Aorta (tissue), 5 donors: ENCODE results near the gene CDH23. TPM values are rescaled to one million over a fixed set of nuclear protein-coding genes. Genes with fewer than 3 reads are reported as not detected.

Experiments
- ATAC-seq: fragments of 200-7000 bp; cut with Tn5 transposase; one replicate; pipeline ENCODE4 v1.9.1; 2022; ENCODE audit warnings: moderate library complexity; ENCODE audit not compliant: low FRiP score
- DNase-seq, 2 donors: peaks; one replicate each; pipeline ENCODE4 v3.0.0-alpha.2; 2020
- H3K27ac ChIP-seq, 2 donors: one replicate each; pipeline ENCODE4 v1.5.1; 2013; ENCODE audit warnings: low read length in 2 of 2, mild to moderate bottlenecking in 2 of 2, moderate library complexity in 2 of 2, control low read depth in 1 of 2, inconsistent platforms in 1 of 2, low read depth in 1 of 2
- H3K27me3 ChIP-seq, 2 donors: one replicate each; pipeline ENCODE4 v1.6.1; 2013; ENCODE audit warnings: control low read depth in 1 of 2, low read length in 1 of 2, mild to moderate bottlenecking in 1 of 2, moderate library complexity in 1 of 2; ENCODE audit not compliant: insufficient read depth in 2 of 2, control insufficient read depth in 1 of 2
- H3K36me3 ChIP-seq, 2 donors: one replicate each; pipeline ENCODE4 v1.6.1; 2013; ENCODE audit warnings: control low read depth in 1 of 2, low read length in 1 of 2, mild to moderate bottlenecking in 1 of 2; ENCODE audit not compliant: insufficient read depth in 2 of 2, control insufficient read depth in 1 of 2
- H3K4me1 ChIP-seq, 2 donors: one replicate each; pipeline ENCODE4 v1.6.1; 2013; ENCODE audit warnings: low read length in 2 of 2, control low read depth in 1 of 2, mild to moderate bottlenecking in 1 of 2, moderate library complexity in 1 of 2; ENCODE audit not compliant: insufficient read depth in 2 of 2, control insufficient read depth in 1 of 2
- H3K4me3 ChIP-seq, 2 donors: one replicate each; pipeline ENCODE4 v1.5.1; 2013; ENCODE audit warnings: low read length in 2 of 2, control low read depth in 1 of 2, mild to moderate bottlenecking in 1 of 2
- H3K9me3 ChIP-seq: one replicate; pipeline ENCODE4 v1.6.1; 2013; ENCODE audit warnings: mild to moderate bottlenecking, low read length; ENCODE audit not compliant: control insufficient read depth
- WGBS, 2 donors: extraction: QIAGEN DNeasy Blood & Tissue Kit; methylation state at CpG; one replicate each; pipeline ENCODE4 v1.1.7; 2013; 5-methylcytosine and 5-hydroxymethylcytosine counted together
- intact Hi-C, 2 donors: fragments of 100-400 bp; cut with DNase I; formaldehyde crosslinking; loops; one replicate each; pipeline versions ENCODE4 v1.14.2 to v1.15.0; 2022
- polyA plus RNA-seq, 2 donors: library from polyadenylated mRNA; stranded (reverse); fragments of 200-250 nt; gene quantifications; one replicate each; pipeline ENCODE4 v1.2.3, GENCODE V29; 2013
- total RNA-seq, 2 donors: library from RNA; stranded (reverse); fragmentation: NEBNext Ultra II Directional; extraction: Animal tissue kit (Norgen Biotek cat#: 25700); gene quantifications; one replicate each; pipeline ENCODE4 v1.2.1, GENCODE V29; 2021
- donor health status: healthy with polysubstance abuse.
- donor health status: Bipolar disorder and iron deficiency.
- donor health status: DM: no; HTN: no; CAD: no.
- donor health status: DM: no; HTN: no; CAD: no.
- donor health status: DM: yes; HTN: yes; CAD: no.

Gene CDH23
- total and polyA plus RNA-seq, 4 donors = 0.50 to 16.6 (median 7.3) TPM

DNA sequence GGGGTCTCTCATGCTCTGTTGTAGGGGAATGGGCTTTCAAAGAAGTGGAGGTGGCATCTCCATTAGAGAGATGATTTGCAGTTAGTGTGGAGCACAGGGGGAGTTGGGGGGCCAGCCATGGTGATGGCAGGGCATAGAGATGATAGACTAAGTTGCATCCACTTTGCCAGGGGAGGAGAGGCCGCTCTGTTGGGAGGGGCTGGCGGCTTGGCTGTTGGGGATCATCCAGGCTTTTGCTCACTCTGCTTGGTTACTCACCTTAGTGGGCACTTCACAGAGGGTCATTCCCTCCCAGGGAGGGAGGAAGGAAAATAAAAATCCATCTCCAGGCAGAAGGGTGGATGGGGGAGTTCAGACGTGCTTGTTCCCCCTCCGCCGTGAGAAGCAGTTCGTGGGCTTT lies 31.4 kb upstream of the CDH23 start:
- Histone ChIP-seq H3K4me1 (no peaks in the 10 kb centered on the region), H3K9me3 (no peaks in the 10 kb centered on the region), H3K36me3 (peaks cover 0 to 6% of the 10 kb centered on the region in 2 donors), H3K27ac (no peak overlapping the region), H3K4me3 (no peak overlapping the region), H3K27me3 (no peaks in the 10 kb centered on the region)
- intact Hi-C loops = no loop called here
- ATAC-seq = no peak
- peak in 1 of 2 donors; percentile 34 for DNase-seq
- WGBS, 2 donors = 84 to 93% methylated on average over 6 of the region's 6 CpGs

DNA sequence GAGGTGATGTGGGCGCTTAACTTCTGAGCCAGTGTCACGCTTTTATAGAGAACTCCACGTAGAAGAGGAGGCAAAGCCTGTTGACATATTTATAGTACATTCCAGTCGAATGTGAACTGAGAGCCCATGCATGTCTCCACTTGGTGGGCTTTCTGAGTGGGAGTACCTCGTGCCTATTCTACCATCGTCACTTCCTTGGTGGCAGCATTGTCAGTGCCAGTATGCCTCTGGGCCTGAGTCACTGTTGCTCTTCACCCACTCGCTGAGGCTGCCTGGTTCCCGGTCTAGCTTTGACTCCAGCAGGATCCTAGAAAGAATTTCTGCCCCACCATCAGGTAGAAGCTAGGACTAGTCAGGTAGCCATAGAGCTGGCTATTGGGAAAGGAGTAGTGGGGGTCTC lies 30.0 kb upstream of the CDH23 start:
- DNase-seq (peak in 1 of 2 donors; percentile 43), ATAC-seq (no peak)
- H3K9me3 ChIP-seq = no peaks in the 10 kb centered on the region
- H3K4me1 ChIP-seq = no peaks in the 10 kb centered on the region
- H3K27ac ChIP-seq = no peak overlapping the region
- 79 to 80% methylated on average over 8 of the region's 8 CpGs for WGBS, 2 donors
- intact Hi-C loops = no loop called here
- no peak overlapping the region for H3K4me3 ChIP-seq
- H3K36me3 ChIP-seq = peaks cover 0 to 6% of the 10 kb centered on the region in 2 donors
- H3K27me3 ChIP-seq = no peaks in the 10 kb centered on the region

- intact Hi-C loops = no loop called here
- no peak overlapping the region for H3K27ac ChIP-seq
- ATAC-seq (no peak), DNase-seq (peak in 1 of 2 donors; percentile 53)
- H3K27me3 ChIP-seq = no peaks in the 10 kb centered on the region
- 87 to 93% methylated on average over 2 of the region's 2 CpGs for WGBS, 2 donors
- H3K4me3 ChIP-seq = no peak overlapping the region
- no peaks in the 10 kb centered on the region for H3K9me3 ChIP-seq
- peaks cover 0 to 4% of the 10 kb centered on the region in 2 donors for H3K36me3 ChIP-seq
- H3K4me1 ChIP-seq = no peaks in the 10 kb centered on the region
Observed at GRCh38 chr10:71367271-71367670, 29.4 kb upstream of the CDH23 start.

DNA sequence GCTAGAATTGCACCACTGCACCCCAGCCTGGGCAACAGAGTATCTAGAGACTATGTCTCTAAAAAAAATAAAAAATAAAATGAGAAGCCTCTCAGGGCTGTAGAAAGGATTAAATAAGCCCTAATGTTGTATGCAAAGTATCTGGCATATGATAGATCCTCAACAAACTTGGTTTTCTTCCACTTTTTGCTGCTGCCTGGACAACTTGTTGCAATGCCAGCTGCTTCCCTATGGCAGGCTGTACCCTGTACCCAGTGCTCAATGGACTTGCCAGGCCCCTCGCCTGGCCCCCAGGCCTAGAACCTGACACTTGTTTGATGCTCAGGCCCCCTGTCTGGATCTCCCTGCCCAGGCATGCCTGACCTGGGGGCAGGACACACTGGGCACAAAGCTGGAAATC lies 28.5 kb upstream of the CDH23 start:
- H3K36me3 ChIP-seq = no peaks in the 10 kb centered on the region
- DNase-seq = peak in 1 of 2 donors; percentile 38
- no peaks in the 10 kb centered on the region for H3K27me3 ChIP-seq
- WGBS, 2 donors = 82 to 97% methylated on average over 1 of the region's 1 CpG
- no peaks in the 10 kb centered on the region for H3K4me1 ChIP-seq
- H3K27ac ChIP-seq = no peak overlapping the region
- intact Hi-C loops = no loop called here
- no peaks in the 10 kb centered on the region for H3K9me3 ChIP-seq
- no peak overlapping the region for H3K4me3 ChIP-seq
- ATAC-seq = no peak

DNA sequence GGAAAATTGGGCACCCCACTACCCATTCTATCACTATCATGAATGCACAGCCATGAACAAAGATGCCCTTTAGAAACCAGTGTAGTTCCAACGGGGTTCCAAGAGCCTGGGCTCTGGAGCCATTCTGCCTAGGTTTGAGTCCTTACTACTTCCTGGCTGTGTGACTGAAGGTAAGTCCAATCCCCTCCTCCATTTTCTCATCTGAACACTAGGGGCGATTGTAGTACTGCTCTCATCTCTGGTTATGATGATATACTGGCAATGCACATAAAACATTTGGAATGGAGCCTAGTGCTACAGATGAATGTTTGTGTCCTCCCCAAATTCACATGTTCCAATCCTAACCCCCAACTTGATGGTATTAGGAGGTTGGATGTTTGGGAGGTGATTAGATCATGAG lies 28.1 kb upstream of the CDH23 start:
- H3K4me1 ChIP-seq = no peaks in the 10 kb centered on the region
- no peak for DNase-seq
- H3K36me3 ChIP-seq = no peaks in the 10 kb centered on the region
- no peak overlapping the region for H3K4me3 ChIP-seq
- H3K27ac ChIP-seq = no peak overlapping the region
- WGBS, 2 donors = 70 to 77% methylated on average over 2 of the region's 2 CpGs
- H3K9me3 ChIP-seq = no peaks in the 10 kb centered on the region
- ATAC-seq = no peak
- intact Hi-C loops = no loop called here
- H3K27me3 ChIP-seq = no peaks in the 10 kb centered on the region

DNA sequence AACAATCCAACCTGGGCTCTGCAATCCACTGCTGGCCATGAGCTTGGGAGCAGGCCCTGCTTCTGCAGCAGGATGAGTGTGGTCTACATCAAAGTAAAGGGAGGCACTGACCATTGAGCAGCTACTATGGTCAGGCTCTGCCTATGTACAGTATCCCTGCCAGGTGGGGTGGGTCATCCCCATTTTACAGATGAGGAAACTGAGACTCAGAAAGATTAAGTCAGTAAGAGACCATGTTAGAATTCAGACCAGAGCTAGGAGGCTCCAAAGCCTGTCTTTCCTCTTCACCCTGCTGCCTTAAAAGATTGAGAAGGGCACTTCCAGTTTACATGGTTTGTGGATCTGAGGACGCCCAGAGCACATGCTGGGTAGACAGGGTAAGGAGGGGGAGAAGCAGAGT lies 27.1 kb upstream of the CDH23 start:
- no peak overlapping the region for H3K4me3 ChIP-seq
- H3K27ac ChIP-seq = no peak overlapping the region
- no peaks in the 10 kb centered on the region for H3K27me3 ChIP-seq
- 50 to 71% methylated on average over 1 of the region's 1 CpG for WGBS, 2 donors
- H3K9me3 ChIP-seq = no peaks in the 10 kb centered on the region
- H3K4me1 ChIP-seq = no peaks in the 10 kb centered on the region
- DNase-seq (no peak), ATAC-seq (no peak)
- intact Hi-C loops = loop anchor here in 1 of 2 donors (10.0 kb wide), 1 partner anchor 55 kb away; the partner anchor contains the start of gene SLC29A3
- no peaks in the 10 kb centered on the region for H3K36me3 ChIP-seq

- H3K4me3 ChIP-seq = no peak overlapping the region
- WGBS, 2 donors = 83 to 88% methylated on average over 3 of the region's 3 CpGs
- ATAC-seq = no peak
- H3K27ac ChIP-seq = no peak overlapping the region
- peak in 1 of 2 donors; percentile 37 for DNase-seq
- intact Hi-C loops = loop anchor here in 1 of 2 donors (10.0 kb wide), 1 partner anchor 55 kb away; the partner anchor contains the start of gene SLC29A3
- H3K9me3 ChIP-seq = no peaks in the 10 kb centered on the region
- H3K36me3 ChIP-seq = no peaks in the 10 kb centered on the region
- H3K4me1 ChIP-seq = no peaks in the 10 kb centered on the region
- H3K27me3 ChIP-seq = no peaks in the 10 kb centered on the region
Observed at GRCh38 chr10:71370031-71370430, 26.7 kb upstream of the CDH23 start.

- Histone ChIP-seq H3K36me3 (no peaks in the 10 kb centered on the region), H3K4me3 (no peak overlapping the region), H3K27ac (no peak overlapping the region), H3K9me3 (no peaks in the 10 kb centered on the region), H3K27me3 (no peaks in the 10 kb centered on the region), H3K4me1 (no peaks in the 10 kb centered on the region)
- peak in 1 of 2 donors; percentile 40 for DNase-seq
- intact Hi-C loops = loop anchor here in 1 of 2 donors (10.0 kb wide), 1 partner anchor 57 kb away; the partner anchor contains the start of gene SLC29A3
- 67 to 68% methylated on average over 6 of the region's 6 CpGs for WGBS, 2 donors
- ATAC-seq = no peak
Observed at GRCh38 chr10:71371750-71372166, 25.0 kb upstream of the CDH23 start.

DNA sequence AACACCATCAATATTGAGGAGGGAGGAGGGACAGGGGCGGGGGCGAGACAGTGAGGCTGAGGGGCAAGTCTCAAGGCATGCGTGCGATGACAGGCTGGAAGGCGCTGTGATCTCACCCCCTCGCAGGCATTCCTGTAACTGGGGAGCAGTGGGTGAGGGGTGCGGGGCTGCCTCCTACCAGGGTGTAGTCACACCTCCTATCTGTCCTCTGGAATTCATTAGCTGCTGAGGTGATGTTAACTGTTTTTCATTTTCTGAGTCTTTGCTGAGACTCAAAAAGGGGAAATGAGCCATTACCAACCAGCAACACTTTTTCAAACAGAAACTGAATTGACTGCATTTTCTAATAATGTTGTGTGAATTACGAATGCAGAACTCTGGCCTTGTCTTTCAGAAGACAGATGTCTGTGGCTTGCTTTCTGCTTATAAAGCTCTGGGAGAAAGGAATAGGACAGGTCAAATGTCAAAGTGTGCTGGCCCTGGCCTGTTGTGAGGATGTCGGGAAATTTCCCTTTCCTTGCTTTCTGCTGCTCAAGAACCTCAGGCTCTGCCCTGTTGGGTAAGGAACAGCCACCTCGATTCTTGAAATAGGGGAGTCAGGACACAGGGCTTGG lies 23.7 kb upstream of the CDH23 start:
- WGBS, 2 donors = 57 to 69% methylated on average over 10 of the region's 10 CpGs
- no peak overlapping the region for H3K27ac ChIP-seq
- intact Hi-C loops = loop anchor here in 1 of 2 donors (10.0 kb wide), 1 partner anchor 58 kb away; the partner anchor contains the start of gene SLC29A3

More for the DNA sequence above, 23.7 kb upstream of the CDH23 start:
- Histone ChIP-seq H3K27me3 (no peaks in the 10 kb centered on the region), H3K9me3 (no peaks in the 10 kb centered on the region), H3K4me3 (no peak overlapping the region), H3K4me1 (no peaks in the 10 kb centered on the region), H3K36me3 (no peaks in the 10 kb centered on the region)
- ATAC-seq (no peak), DNase-seq (peak in 1 of 2 donors; percentile 57)
